NCI-H748 treated with DMSO at 0.1 percent for 48 hours (cell line): ENCODE results near the gene CBX2.
"Not testable (repeated sequence)": the region's sequence is repeated elsewhere in the genome, so short reads cannot be mapped to it uniquely, and the experiment has no call there.

ENCODE experiments used
- DNase-seq: peaks from one replicate; lab custom pipeline; 2025; lab: John Stamatoyannopoulos, UW

Gene CBX2

DNA sequence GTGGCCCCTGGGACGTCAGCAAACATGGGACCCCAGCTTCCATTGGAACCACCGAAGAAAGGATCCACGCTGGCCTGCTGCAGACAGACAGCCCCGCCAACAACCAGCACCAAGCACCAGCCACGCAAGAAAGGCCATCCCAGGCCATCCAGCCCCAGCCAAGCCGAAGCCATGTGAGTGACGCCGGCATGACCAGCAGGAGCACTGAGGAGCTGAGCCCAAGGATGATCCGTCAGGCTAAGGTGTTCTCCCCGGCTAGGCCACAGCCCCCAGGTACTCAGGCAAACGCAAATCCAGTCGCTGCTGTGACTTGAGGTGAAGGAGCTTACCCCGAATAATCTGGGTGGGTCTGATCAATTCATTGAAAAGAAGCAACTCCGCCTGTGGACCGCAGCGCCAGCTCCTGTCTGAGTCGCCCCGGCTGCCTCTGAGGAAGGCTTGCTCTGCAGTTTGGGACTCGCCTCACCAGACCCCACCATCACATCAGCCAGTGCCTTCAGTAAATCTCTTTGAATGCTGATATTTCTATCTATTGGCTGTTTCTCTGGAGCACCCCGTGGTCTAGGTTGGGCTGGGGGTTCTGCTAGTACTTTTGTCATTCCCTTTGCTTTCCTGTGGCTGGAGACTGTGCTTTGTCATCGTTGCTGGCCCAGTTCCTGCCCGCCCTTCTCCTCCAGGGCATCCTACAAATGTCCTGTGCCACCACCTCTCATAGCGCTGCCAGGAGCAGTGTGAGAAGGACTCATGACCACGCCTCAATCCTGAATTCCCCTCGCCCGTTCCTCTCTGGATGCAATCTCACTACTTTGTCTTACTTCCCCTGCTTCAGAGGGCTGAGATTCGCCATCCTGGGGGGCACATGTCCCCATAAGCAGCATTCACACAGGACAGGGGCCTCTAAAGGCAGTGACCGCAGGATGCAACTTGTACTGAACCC lies 8.1 kb upstream of the CBX2 start:
- no peak for DNase-seq

GRCh38 chr17:79771276-79771675 lies 6.7 kb upstream of the CBX2 start:
- DNase-seq, result no peak

GRCh38 chr17:79772726-79773125 lies 5.2 kb upstream of the CBX2 start:
- DNase-seq, result not testable (repeated sequence)

DNA sequence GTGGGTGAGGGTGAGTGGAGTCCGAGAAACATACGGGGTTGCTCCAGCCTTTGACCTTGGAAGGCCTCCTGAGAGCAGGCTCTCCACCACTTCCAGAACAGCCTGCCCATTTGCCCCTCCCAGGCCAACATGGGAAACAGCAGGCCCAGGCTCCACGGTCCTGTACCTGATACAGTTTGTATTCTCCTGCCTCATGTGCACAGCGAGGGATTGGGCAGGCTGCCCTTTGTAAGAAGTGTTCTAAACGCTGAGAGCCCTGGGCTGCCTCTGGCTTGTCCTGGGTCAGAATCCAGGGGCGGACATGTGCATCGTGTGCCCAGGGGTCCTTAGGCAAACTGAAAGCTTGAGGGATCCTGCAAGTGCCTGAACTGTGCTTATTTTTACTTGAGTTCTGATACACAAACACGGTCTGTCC lies 3.4 kb upstream of the CBX2 start:
- no peak for DNase-seq

GRCh38 chr17:79775632-79776031 lies 2.3 kb upstream of the CBX2 start:
- DNase-seq, result no peak

- DNase-seq, result peak; percentile 12
These were observed 1.4 kb upstream of the CBX2 start for GRCh38 chr17:79776376-79777119.

DNA sequence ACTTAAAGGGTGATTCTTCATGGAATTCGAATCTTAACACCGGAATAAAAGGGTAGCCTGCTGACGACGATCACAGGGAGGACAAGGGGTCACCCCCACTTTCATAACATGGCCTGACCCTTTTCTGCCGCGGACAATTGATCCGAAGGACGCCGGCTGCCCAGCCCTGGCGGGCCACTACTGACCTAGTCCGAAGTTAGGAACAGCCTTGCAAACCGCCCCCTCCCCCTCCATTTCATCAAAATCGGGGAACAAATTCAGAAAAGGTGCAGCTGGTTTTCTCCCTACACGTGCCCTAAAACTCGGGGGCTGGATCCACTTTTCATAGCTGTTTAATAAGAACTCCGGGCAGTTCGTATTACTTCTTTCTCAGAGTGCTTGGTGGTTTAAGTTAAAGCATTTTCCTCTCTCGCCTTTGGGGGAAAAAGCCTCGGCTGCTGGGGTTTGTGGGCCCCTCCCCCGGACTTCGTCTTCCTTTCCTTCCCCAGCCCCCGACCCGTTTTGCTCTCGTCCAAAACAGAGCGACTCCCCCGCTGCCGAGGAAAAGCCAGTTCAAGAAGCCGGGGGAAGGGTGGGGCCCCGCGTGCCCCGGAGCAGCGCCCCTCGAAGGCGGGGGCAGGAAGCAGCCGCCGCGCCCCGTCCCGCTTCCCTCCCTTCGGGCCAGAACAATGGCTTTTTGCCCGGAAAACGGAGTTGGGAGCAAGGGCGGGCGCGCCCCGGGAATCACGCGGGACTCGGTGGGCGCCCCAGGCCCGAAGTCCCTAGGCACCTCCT lies 641 bp upstream of the CBX2 start:
- peak; percentile 27 for DNase-seq

GRCh38 chr17:79778504-79779083 lies 646 bp downstream of the CBX2 start:
- DNase-seq, result no peak

- DNase-seq, result no peak
These were observed 1.2 kb downstream of the CBX2 start for GRCh38 chr17:79779084-79779529.

GRCh38 chr17:79779661-79780365 lies 1.9 kb downstream of the CBX2 start:
- no peak for DNase-seq

DNA sequence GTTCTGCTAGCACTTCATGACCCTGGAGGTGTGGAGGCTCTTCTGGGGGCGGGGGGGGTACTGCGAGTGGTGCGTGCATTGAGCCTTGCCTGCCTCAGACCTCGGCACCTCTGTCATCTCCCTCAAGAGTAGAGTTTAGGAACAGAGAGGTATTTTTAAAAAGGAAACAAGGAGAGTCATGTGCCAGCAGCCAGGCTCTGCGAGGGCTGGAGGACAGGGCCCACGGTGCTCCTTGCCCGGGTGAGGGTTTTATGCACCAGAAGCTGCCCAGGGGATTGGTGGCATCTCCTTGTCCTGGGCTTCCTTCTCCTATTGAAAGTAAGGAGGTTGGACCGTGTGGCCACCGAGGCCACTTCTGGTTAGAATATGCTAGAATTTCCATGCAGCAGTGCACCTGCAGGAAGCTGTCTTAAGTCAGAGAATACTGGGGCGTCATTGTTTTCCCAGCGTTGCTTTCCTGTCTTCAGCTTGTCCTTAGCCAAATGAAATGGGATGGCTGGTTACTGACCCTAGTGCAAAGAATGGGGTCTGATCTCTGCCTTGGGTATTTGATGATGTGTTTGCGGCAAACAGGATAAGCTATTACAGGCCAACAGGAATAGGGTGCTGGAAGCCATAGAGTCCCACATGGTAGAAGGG lies 3.2 kb downstream of the CBX2 start:
- DNase-seq, result no peak

DNA sequence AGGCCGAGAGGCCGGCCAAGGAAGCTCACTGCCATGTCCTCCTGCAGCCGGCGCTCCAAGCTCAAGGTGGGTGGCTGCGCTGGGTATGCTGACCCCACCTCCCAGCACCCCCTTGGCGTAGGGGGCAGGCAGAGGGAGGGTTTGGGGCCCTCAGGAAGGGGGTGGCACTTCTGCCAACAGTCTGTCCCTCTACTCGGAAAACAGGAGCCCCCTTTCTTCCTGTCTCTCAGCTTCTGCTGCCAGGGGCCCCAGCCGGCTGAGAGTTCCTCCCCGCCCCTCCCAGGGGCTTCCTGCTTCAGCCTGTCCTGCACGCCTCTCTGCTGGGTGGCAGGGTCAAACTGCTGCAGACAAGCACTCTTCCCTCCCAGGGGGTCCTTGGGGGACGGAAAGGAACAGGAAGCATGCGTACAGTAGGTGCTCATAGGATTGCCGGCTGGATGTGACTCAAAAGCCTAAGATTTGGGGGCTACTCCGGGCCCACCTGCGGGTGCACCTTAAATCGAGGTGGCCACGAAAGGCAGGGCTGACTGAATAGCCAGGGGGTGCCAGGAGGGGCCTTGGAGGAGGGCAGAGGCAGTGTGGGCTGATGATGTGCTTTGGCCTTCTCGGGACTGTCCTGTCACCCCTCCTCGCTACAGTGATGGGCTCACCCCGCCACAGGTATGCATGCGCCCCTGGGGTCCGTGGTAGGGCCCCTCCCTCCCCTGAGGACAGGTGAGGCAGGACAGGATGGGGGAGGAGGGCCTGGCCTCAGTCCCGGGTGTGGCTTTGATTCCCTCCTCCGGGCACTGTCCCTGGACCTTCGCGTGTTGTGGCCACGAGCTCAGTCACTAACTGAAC lies 4.0 kb downstream of the CBX2 start:
- DNase-seq, result no peak

GRCh38 chr17:79783891-79784290 lies 5.9 kb downstream of the CBX2 start:
- no peak for DNase-seq

DNA sequence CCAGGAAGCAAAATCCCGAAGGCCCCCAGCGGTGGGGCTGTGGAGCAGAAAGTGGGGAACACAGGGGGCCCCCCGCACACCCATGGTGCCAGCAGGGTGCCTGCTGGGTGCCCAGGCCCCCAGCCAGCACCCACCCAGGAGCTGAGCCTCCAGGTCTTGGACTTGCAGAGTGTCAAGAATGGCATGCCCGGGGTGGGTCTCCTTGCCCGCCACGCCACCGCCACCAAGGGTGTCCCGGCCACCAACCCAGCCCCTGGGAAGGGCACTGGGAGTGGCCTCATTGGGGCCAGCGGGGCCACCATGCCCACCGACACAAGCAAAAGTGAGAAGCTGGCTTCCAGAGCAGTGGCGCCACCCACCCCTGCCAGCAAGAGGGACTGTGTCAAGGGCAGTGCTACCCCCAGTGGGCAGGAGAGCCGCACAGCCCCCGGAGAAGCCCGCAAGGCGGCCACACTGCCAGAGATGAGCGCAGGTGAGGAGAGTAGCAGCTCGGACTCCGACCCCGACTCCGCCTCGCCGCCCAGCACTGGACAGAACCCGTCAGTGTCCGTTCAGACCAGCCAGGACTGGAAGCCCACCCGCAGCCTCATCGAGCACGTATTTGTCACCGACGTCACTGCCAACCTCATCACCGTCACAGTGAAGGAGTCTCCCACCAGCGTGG lies 6.5 kb downstream of the CBX2 start:
- DNase-seq, result no peak

DNA sequence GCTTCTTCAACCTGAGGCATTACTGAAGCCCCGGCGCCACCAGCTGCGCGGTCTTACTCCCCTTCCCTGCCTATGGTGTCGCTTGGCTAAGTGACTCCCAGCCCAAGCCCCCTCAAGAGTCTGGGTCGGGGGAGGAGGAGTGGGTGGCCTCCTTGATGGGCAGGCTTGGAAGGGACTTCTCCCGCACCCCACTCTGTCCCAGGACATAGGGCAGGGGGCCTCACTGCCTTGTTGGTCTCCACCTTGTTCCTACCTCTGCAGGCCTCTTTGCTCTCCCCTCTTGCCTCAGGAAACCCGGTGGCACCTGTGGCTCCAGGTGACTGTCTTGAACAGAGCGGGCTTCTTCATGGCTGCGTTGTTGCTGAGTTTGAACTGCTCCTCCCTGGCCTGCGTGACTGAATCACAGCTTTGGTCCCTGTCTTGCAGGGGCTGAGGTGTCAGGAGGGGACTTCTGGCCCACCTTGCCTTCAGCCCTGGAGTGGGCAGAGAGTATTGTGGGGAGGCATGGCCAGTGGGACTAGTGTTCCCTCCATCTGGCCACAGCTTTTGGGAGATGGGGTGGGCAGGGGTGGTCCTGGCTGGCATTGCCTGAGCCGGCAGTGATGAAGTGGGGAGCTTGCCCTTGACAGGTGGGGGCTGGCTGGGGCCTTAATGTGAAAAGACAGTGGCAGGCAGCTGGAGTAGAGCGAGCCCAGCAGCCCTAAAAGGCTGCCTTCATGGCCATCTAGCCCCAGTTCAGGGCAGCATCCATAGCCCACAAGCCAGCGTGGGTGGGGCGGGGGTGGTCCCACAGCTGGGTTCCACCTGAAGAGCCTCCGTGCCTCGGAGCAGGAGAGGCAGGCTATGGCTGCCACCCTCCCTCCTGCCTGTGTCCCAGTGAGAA lies 7.3 kb downstream of the CBX2 start:
- DNase-seq, result no peak

- DNase-seq, result no peak
These were observed 8.2 kb downstream of the CBX2 start for GRCh38 chr17:79785900-79786810.
